PFSK-1 (cell line): ENCODE measurements around the gene ADAMTS2.

Experiments used
- FOXP2 ChIP-seq: optimal IDR thresholded peaks from 2 replicates; pipeline ENCODE3; 2011; ENCODE audit warnings: borderline replicate concordance, control low read depth, inconsistent platforms; ENCODE audit not compliant: insufficient read depth; ENCODE audit errors: extremely low read length, extremely low read depth
- POLR2AphosphoS5 ChIP-seq: IDR thresholded peaks from 2 replicates; pipeline ENCODE4 v1.6.1; 2012; ENCODE audit warnings: low read depth, mild to moderate bottlenecking, control low read depth, low read length, moderate library complexity
- REST ChIP-seq, 2 experiments: IDR thresholded peaks; 2 replicates each; pipeline versions ENCODE4 v1.6.1 to v1.8.0; 2011 to 2012; ENCODE audit warnings: low read depth in 2 of 2, low read length in 2 of 2, control low read depth in 1 of 2, inconsistent platforms in 1 of 2, mild to moderate bottlenecking in 1 of 2, moderate library complexity in 1 of 2; ENCODE audit not compliant: insufficient read depth in 1 of 2
- SIN3A ChIP-seq: IDR thresholded peaks from 2 replicates; pipeline ENCODE4 v1.6.1; 2012; ENCODE audit warnings: mild to moderate bottlenecking, low read length, moderate library complexity, borderline replicate concordance; ENCODE audit not compliant: insufficient read depth
- TAF1 ChIP-seq: IDR thresholded peaks from 2 replicates; pipeline ENCODE4 v1.6.1; 2012; ENCODE audit warnings: low read length, control low read depth, borderline replicate concordance; ENCODE audit not compliant: insufficient read depth

ADAMTS2 gene

GRCh38 chr5:179241175-179241574, 104.1 kb downstream of the ADAMTS2 start:
- TF ChIP-seq FOXP2, result no peak
- no peak for TF ChIP-seq TAF1
- TF ChIP-seq POLR2AphosphoS5, result no peak
- no peak for TF ChIP-seq REST (IDR thresholded peaks at IDR 0.05; ENCODE audit: insufficient read depth in 1 of 2, low read depth in 2 of 2, low read length in 2 of 2)
- no peak for TF ChIP-seq SIN3A

GRCh38 chr5:179240561-179240960, 104.7 kb downstream of the ADAMTS2 start:
- TF ChIP-seq REST (IDR thresholded peaks at IDR 0.05; ENCODE audit: insufficient read depth in 1 of 2, low read depth in 2 of 2, low read length in 2 of 2) (no peak), TAF1 (no peak), FOXP2 (no peak), POLR2AphosphoS5 (no peak), SIN3A (no peak)

GRCh38 chr5:179239256-179240135, 105.8 kb downstream of the ADAMTS2 start:
- TF ChIP-seq POLR2AphosphoS5, result no peak
- TF ChIP-seq FOXP2, result no peak
- no peak for TF ChIP-seq SIN3A
- TF ChIP-seq REST (IDR thresholded peaks at IDR 0.05; ENCODE audit: insufficient read depth in 1 of 2, low read depth in 2 of 2, low read length in 2 of 2), result no peak
- TF ChIP-seq TAF1, result no peak

- TF ChIP-seq TAF1 (no peak), FOXP2 (no peak), SIN3A (no peak), POLR2AphosphoS5 (no peak), REST (IDR thresholded peaks at IDR 0.05; ENCODE audit: insufficient read depth in 1 of 2, low read depth in 2 of 2, low read length in 2 of 2) (no peak)
These were observed 106.7 kb downstream of the ADAMTS2 start for GRCh38 chr5:179238628-179238970.
